ENCODE data around the gene FHIP1A.

The FHIP1A gene

DNA sequence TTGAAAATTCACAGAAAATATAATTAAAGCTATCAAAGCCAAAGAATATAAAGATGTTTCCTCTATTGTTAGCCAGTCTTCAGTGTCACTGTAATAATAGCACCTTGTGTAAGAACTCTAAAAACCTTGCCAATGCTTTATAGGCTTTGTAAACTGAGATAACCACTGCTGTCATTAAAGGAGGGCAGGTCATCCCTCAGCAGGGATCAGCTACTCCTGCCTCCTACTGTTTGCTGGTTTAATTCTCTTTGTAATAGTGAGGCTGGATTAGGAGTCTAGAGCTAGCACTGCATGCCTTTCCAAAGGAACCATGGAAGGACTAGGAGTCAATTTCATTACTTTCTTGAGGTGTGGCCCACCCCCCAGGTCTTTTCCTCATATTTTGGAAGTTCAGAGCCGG, 46.2 kb downstream of the FHIP1A start (continued):
- TF ChIP-seq ZSCAN16 (tag by site-specific recombination; IDR thresholded peaks at IDR 0.05) (0 out of 2 replicates have a peak, but pooled peaks have one; percentile 49), KLF7 (tag by site-specific recombination; IDR thresholded peaks at IDR 0.05; ENCODE audit: borderline replicate concordance) (no peak), IKZF3 (tag by site-specific recombination; IDR thresholded peaks at IDR 0.05) (peak; percentile 71), SALL2 (tag by site-specific recombination; IDR thresholded peaks at IDR 0.05; ENCODE audit: borderline replicate concordance) (no peak)

GRCh38 chr4:151458148-151458547, 49.2 kb downstream of the FHIP1A start:
- peaks cover 42% of the 10 kb centered on the region for H3K4me1 ChIP-seq (ENCODE audit: control insufficient read depth, insufficient read depth, low read length)
- H3K36me3 ChIP-seq (ENCODE audit: control insufficient read depth in 2 of 2, insufficient read depth in 1 of 2, low read length in 2 of 2): no peaks in the 10 kb centered on the region
- no peak overlapping the region for H3K27ac ChIP-seq (ENCODE audit: extremely low read depth, low read depth, low read length)
- ChIA-PET POLR2A (no interaction called here), CTCF (no interaction called here)
- H3K9me3 ChIP-seq (ENCODE audit: control insufficient read depth, insufficient read depth, low read depth, low read length): no peaks in the 10 kb centered on the region
- no peak overlapping the region for H3K4me3 ChIP-seq (ENCODE audit: low read depth, low read length)
- TF ChIP-seq ZBTB8A (tag by site-specific recombination; IDR thresholded peaks at IDR 0.05): no peak
- TF ChIP-seq, protein P1, sequence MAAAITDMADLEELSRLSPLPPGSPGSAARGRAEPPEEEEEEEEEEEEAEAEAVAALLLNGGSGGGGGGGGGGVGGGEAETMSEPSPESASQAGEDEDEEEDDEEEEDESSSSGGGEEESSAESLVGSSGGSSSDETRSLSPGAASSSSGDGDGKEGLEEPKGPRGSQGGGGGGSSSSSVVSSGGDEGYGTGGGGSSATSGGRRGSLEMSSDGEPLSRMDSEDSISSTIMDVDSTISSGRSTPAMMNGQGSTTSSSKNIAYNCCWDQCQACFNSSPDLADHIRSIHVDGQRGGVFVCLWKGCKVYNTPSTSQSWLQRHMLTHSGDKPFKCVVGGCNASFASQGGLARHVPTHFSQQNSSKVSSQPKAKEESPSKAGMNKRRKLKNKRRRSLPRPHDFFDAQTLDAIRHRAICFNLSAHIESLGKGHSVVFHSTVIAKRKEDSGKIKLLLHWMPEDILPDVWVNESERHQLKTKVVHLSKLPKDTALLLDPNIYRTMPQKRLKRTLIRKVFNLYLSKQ (tag by site-specific recombination; IDR thresholded peaks at IDR 0.05; ENCODE audit: borderline replicate concordance): no peak
- no peak for TF ChIP-seq ZFHX2 (tag by site-specific recombination; conservative IDR thresholded peaks at IDR 0.05)
- TF ChIP-seq, protein P2, sequence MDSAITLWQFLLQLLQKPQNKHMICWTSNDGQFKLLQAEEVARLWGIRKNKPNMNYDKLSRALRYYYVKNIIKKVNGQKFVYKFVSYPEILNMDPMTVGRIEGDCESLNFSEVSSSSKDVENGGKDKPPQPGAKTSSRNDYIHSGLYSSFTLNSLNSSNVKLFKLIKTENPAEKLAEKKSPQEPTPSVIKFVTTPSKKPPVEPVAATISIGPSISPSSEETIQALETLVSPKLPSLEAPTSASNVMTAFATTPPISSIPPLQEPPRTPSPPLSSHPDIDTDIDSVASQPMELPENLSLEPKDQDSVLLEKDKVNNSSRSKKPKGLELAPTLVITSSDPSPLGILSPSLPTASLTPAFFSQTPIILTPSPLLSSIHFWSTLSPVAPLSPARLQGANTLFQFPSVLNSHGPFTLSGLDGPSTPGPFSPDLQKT (IDR thresholded peaks at IDR 0.05; ENCODE audit: borderline replicate concordance, low read depth, low read length): no peak
- TF ChIP-seq, protein P3, sequence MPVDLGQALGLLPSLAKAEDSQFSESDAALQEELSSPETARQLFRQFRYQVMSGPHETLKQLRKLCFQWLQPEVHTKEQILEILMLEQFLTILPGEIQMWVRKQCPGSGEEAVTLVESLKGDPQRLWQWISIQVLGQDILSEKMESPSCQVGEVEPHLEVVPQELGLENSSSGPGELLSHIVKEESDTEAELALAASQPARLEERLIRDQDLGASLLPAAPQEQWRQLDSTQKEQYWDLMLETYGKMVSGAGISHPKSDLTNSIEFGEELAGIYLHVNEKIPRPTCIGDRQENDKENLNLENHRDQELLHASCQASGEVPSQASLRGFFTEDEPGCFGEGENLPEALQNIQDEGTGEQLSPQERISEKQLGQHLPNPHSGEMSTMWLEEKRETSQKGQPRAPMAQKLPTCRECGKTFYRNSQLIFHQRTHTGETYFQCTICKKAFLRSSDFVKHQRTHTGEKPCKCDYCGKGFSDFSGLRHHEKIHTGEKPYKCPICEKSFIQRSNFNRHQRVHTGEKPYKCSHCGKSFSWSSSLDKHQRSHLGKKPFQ (tag by site-specific recombination; IDR thresholded peaks at IDR 0.05): peak; percentile 66; the same call in 1 of the 2 replicates
